ENCODE data around the gene CPLX4. TPM values are rescaled to one million over a fixed set of nuclear protein-coding genes. Genes with fewer than 3 reads are reported as not detected.

Gene CPLX4
- total RNA-seq, 1 donor from 2014 or later, result not detected

- no peak for TF ChIP-seq CTCF (IDR thresholded peaks at IDR 0.05)
- H3K27ac Mint-ChIP-seq (ENCODE audit: unreplicated experiment), result no peak overlapping the region
- H3K9me3 Mint-ChIP-seq (ENCODE audit: unreplicated experiment), result no peaks in the 10 kb centered on the region
- no peaks in the 10 kb centered on the region for H3K36me3 Mint-ChIP-seq (ENCODE audit: unreplicated experiment)
- H3K4me3 Mint-ChIP-seq (ENCODE audit: unreplicated experiment), result no peak overlapping the region
- H3K27me3 Mint-ChIP-seq (ENCODE audit: unreplicated experiment), result peaks cover 91% of the 10 kb centered on the region
- DNase-seq (ENCODE audit: extremely low spot score, unreplicated experiment), result no peak
- H3K4me1 Mint-ChIP-seq (ENCODE audit: unreplicated experiment), result peaks cover 27% of the 10 kb centered on the region
Measured at GRCh38 chr18:59266459-59266858, 52.0 kb downstream of the CPLX4 start.

- Mint-ChIP-seq H3K27ac (ENCODE audit: unreplicated experiment) (no peak overlapping the region), H3K4me1 (ENCODE audit: unreplicated experiment) (peaks cover 27% of the 10 kb centered on the region), H3K27me3 (ENCODE audit: unreplicated experiment) (peaks cover 87% of the 10 kb centered on the region), H3K9me3 (ENCODE audit: unreplicated experiment) (no peaks in the 10 kb centered on the region), H3K36me3 (ENCODE audit: unreplicated experiment) (no peaks in the 10 kb centered on the region), H3K4me3 (ENCODE audit: unreplicated experiment) (no peak overlapping the region)
- TF ChIP-seq CTCF (IDR thresholded peaks at IDR 0.05), result no peak
- no peak for DNase-seq (ENCODE audit: extremely low spot score, unreplicated experiment)
Measured at GRCh38 chr18:59265974-59266369, 52.5 kb downstream of the CPLX4 start.

- Mint-ChIP-seq H3K27me3 (ENCODE audit: unreplicated experiment) (peaks cover 86% of the 10 kb centered on the region), H3K36me3 (ENCODE audit: unreplicated experiment) (no peaks in the 10 kb centered on the region), H3K4me1 (ENCODE audit: unreplicated experiment) (peaks cover 27% of the 10 kb centered on the region), H3K4me3 (ENCODE audit: unreplicated experiment) (peak overlapping the region; percentile 10), H3K27ac (ENCODE audit: unreplicated experiment) (no peak overlapping the region), H3K9me3 (ENCODE audit: unreplicated experiment) (no peaks in the 10 kb centered on the region)
- DNase-seq (ENCODE audit: extremely low spot score, unreplicated experiment), result no peak
- no peak for TF ChIP-seq CTCF (IDR thresholded peaks at IDR 0.05)
Measured at GRCh38 chr18:59265246-59265973, 53.0 kb downstream of the CPLX4 start.

- H3K27me3 Mint-ChIP-seq (ENCODE audit: unreplicated experiment), result peaks cover 86% of the 10 kb centered on the region
Measured at GRCh38 chr18:59264651-59265245, 53.7 kb downstream of the CPLX4 start.

More at GRCh38 chr18:59264651-59265245, 53.7 kb downstream of the CPLX4 start:
- Mint-ChIP-seq H3K9me3 (ENCODE audit: unreplicated experiment) (no peaks in the 10 kb centered on the region), H3K4me1 (ENCODE audit: unreplicated experiment) (peaks cover 26% of the 10 kb centered on the region), H3K4me3 (ENCODE audit: unreplicated experiment) (no peak overlapping the region), H3K27ac (ENCODE audit: unreplicated experiment) (no peak overlapping the region), H3K36me3 (ENCODE audit: unreplicated experiment) (no peaks in the 10 kb centered on the region)
- DNase-seq (ENCODE audit: extremely low spot score, unreplicated experiment), result no peak
- TF ChIP-seq CTCF (IDR thresholded peaks at IDR 0.05), result no peak
